ENCODE data around the gene SLC27A6. TPM values are rescaled to one million over a fixed set of nuclear protein-coding genes. Genes with fewer than 3 reads are reported as not detected.
"Not testable (repeated sequence)": the region's sequence is repeated elsewhere in the genome, so short reads cannot be mapped to it uniquely, and the experiment has no call there.

The SLC27A6 gene
- total RNA-seq, 1 donor from 2014 or later, result 11.2 TPM

- DNase-seq, result peak; percentile 60
Observed at GRCh38 chr5:129001841-129002526, 36.7 kb downstream of the SLC27A6 start.

GRCh38 chr5:129002527-129002842 lies 37.2 kb downstream of the SLC27A6 start:
- no peak for DNase-seq

GRCh38 chr5:129003232-129003631 lies 37.9 kb downstream of the SLC27A6 start:
- DNase-seq, result no peak

- DNase-seq, result no peak
Observed at GRCh38 chr5:129014185-129014584, 48.9 kb downstream of the SLC27A6 start.

GRCh38 chr5:129018837-129019236 lies 53.5 kb downstream of the SLC27A6 start:
- no peak for DNase-seq

GRCh38 chr5:129019401-129019908 lies 54.2 kb downstream of the SLC27A6 start:
- no peak for DNase-seq

GRCh38 chr5:129020683-129021082 lies 55.4 kb downstream of the SLC27A6 start:
- no peak for DNase-seq

GRCh38 chr5:129021744-129022143 lies 56.5 kb downstream of the SLC27A6 start:
- DNase-seq, result no peak

- no peak for DNase-seq
Observed at GRCh38 chr5:129022599-129022998, 57.3 kb downstream of the SLC27A6 start.

GRCh38 chr5:129027260-129027659 lies 62.0 kb downstream of the SLC27A6 start:
- DNase-seq, result no peak

- no peak for DNase-seq
Observed at GRCh38 chr5:129031886-129032683, 66.8 kb downstream of the SLC27A6 start.

- DNase-seq, result not testable (repeated sequence)
Observed at GRCh38 chr5:129036257-129036656, 71.0 kb downstream of the SLC27A6 start.

- DNase-seq, result no peak
Observed at GRCh38 chr5:129041196-129041881, 76.1 kb downstream of the SLC27A6 start.

- no peak for DNase-seq
Observed at GRCh38 chr5:129042306-129042705, 77.0 kb downstream of the SLC27A6 start.

- no peak for DNase-seq
Observed at GRCh38 chr5:129043894-129044293, 78.6 kb downstream of the SLC27A6 start.

GRCh38 chr5:129046151-129046550 lies 80.9 kb downstream of the SLC27A6 start:
- DNase-seq, result no peak

- no peak for DNase-seq
Observed at GRCh38 chr5:129048509-129048908, 83.2 kb downstream of the SLC27A6 start.

GRCh38 chr5:129049126-129049799 lies 84.0 kb downstream of the SLC27A6 start:
- no peak for DNase-seq

GRCh38 chr5:129051283-129051682 lies 86.0 kb downstream of the SLC27A6 start:
- DNase-seq, result no peak

- DNase-seq, result no peak
Observed at GRCh38 chr5:129053438-129053837, 88.2 kb downstream of the SLC27A6 start.

GRCh38 chr5:129057329-129057728 lies 92.0 kb downstream of the SLC27A6 start:
- DNase-seq, result no peak

- DNase-seq, result no peak
Observed at GRCh38 chr5:129061849-129062248, 96.6 kb downstream of the SLC27A6 start.

All from tongue (tissue), 2 donors.